ENCODE measurements around the gene FANCG.

DNA sequence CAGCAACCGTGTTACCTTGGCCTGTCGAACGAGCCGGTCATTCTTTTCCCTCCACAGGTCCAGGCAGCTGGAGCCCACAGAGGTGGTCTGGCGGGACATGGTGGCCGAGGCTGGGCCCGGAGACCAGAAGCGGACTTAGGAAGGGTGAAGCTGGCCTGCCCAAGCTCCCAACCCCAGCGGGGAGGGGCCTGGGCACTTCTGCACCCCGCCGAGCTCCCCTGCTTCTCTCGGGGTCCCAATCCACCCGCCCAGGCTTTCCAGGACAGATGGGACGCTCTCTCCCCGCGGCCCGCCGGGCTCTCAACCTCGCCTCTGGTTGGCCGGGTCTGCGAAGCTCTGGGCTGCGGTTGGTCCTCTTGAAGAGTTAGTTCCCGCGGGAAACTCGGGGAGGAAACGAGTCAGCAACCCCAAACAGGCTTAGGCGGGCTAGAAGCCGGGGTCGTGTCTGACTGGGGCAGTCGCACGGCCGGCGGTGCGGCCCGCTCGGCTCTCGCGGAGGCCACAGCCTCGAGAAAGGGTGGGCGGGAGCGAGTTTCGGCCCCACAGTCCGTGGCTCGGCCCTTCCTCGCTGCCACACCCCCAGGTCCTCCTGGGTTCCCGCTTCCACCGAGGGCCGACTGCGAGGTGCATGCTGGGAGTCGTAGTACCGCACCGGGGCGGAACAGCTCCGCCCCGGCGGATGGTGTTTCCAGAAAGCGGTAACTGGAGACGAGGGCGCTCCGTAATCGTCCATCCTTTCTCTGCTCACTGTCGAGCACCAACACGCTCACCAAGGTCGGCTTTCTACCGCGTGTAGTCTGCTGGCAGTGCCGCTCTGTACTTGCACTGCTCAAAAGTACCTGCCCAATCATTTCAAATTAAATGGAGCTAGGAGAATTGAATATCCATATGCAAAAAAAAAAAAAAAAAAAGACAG, at the start of gene FANCG:
- TF ChIP-seq, protein P1, sequence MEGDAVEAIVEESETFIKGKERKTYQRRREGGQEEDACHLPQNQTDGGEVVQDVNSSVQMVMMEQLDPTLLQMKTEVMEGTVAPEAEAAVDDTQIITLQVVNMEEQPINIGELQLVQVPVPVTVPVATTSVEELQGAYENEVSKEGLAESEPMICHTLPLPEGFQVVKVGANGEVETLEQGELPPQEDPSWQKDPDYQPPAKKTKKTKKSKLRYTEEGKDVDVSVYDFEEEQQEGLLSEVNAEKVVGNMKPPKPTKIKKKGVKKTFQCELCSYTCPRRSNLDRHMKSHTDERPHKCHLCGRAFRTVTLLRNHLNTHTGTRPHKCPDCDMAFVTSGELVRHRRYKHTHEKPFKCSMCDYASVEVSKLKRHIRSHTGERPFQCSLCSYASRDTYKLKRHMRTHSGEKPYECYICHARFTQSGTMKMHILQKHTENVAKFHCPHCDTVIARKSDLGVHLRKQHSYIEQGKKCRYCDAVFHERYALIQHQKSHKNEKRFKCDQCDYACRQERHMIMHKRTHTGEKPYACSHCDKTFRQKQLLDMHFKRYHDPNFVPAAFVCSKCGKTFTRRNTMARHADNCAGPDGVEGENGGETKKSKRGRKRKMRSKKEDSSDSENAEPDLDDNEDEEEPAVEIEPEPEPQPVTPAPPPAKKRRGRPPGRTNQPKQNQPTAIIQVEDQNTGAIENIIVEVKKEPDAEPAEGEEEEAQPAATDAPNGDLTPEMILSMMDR (IDR thresholded peaks at IDR 0.05) = no peak
- no peak for TF ChIP-seq POLR2A (IDR thresholded peaks at IDR 0.05)
- peak in 3 of 4 donors; percentile 63 to 84 (median 65) for TF ChIP-seq POLR2AphosphoS5 (IDR thresholded peaks at IDR 0.05)
